Stomach (tissue), 9 donors: ENCODE results near the gene CIRBP. TPM values are rescaled to one million over a fixed set of nuclear protein-coding genes. Genes with fewer than 3 reads are reported as not detected.

ENCODE experiments used
- DNase-seq, 2 donors: peaks; one replicate each; pipeline versions ENCODE4 v3.0.0 to v3.0.0-alpha.2; 2013 to 2019
- H3K27ac ChIP-seq, 5 donors: fragments of 200-600 bp in 4 of 5; sonication (generic) in 4 of 5; one replicate each; pipeline ENCODE4 v1.5.1; 2013 to 2019; ENCODE audit warnings: mild to moderate bottlenecking in 1 of 5, moderate library complexity in 1 of 5
- H3K27me3 ChIP-seq, 3 donors: fragments of 200-600 bp; sonication (generic); one replicate each; pipeline ENCODE4 v1.5.1; 2017 to 2019; ENCODE audit warnings: mixed run types in 1 of 3
- H3K36me3 ChIP-seq, 4 donors: fragments of 200-600 bp; sonication (generic); 1 replicate in 3 of 4; 2 replicates in 1 of 4; pipeline ENCODE4 v1.5.1; 2016 to 2019
- H3K4me1 ChIP-seq, 4 donors: fragments of 200-600 bp; sonication (generic); one replicate each; pipeline ENCODE4 v1.5.1; 2016 to 2019
- H3K4me3 ChIP-seq, 4 donors: fragments of 200-600 bp; sonication (generic) in 3 of 4; one replicate each; pipeline ENCODE4 v1.5.1; 2016 to 2019; ENCODE audit warnings: mild to moderate bottlenecking in 1 of 4
- H3K9me3 ChIP-seq, 4 donors: fragments of 200-600 bp; sonication (generic); one replicate each; pipeline ENCODE4 v1.5.1; 2016 to 2019
- CTCF ChIP-seq, 7 experiments: fragments of 450-650 bp in 4 of 7; fragments of 200-600 bp in 3 of 7; sonication (generic) in 3 of 7; IDR thresholded peaks; one replicate each; pipeline ENCODE4 v1.5.1; 2016 to 2019; ENCODE audit warnings: antibody characterized with exemption in 7 of 7, control low read depth in 2 of 7, mild to moderate bottlenecking in 1 of 7
- EP300 ChIP-seq: sonication (generic); formaldehyde crosslinking; IDR thresholded peaks from one replicate; pipeline ENCODE4 v1.6.1; 2017; ENCODE audit warnings: antibody characterized with exemption
- POLR2A ChIP-seq, 4 donors: fragments of 450-650 bp; IDR thresholded peaks; one replicate each; pipeline ENCODE4 v1.6.1; 2016; ENCODE audit warnings: antibody characterized with exemption in 4 of 4, control low read depth in 2 of 4, mild to moderate bottlenecking in 1 of 4, moderate library complexity in 1 of 4
- POLR2AphosphoS5 ChIP-seq, 3 donors: sonication (generic); formaldehyde crosslinking; IDR thresholded peaks; one replicate each; pipeline ENCODE4 v1.6.1; 2016; ENCODE audit warnings: antibody characterized with exemption in 3 of 3
- WGBS, 5 donors: extraction: QIAGEN DNeasy Blood & Tissue Kit in 3 of 5; methylation state at CpG; one replicate each; pipeline versions ENCODE4 v1.1.5 to v1.1.7; 2013 to 2018; 5-methylcytosine and 5-hydroxymethylcytosine counted together
- intact Hi-C: fragments of 100-400 bp; cut with DNase I; formaldehyde crosslinking; loops from one replicate; pipeline ENCODE4 v1.15.1; 2023; ENCODE audit warnings: low total_unique reads
- polyA plus RNA-seq, 3 donors: library from polyadenylated mRNA; stranded (reverse); fragments of 200-250 nt; gene quantifications; one replicate each; pipeline ENCODE4 v1.2.3, GENCODE V29; 2013
- total RNA-seq, 5 donors: library from RNA; depleted of rRNA; stranded (reverse); fragments of >200 nt; gene quantifications; one replicate each; pipeline versions ENCODE4 v1.1.0 to v1.2.3, GENCODE V29; 2014 to 2016
- donor health status: healthy with polysubstance abuse.
- donor health status: Bipolar disorder and iron deficiency.
- donor health status: healthy.

CIRBP gene
- total and polyA plus RNA-seq, 8 donors: 250 to 686 (median 356) TPM

DNA sequence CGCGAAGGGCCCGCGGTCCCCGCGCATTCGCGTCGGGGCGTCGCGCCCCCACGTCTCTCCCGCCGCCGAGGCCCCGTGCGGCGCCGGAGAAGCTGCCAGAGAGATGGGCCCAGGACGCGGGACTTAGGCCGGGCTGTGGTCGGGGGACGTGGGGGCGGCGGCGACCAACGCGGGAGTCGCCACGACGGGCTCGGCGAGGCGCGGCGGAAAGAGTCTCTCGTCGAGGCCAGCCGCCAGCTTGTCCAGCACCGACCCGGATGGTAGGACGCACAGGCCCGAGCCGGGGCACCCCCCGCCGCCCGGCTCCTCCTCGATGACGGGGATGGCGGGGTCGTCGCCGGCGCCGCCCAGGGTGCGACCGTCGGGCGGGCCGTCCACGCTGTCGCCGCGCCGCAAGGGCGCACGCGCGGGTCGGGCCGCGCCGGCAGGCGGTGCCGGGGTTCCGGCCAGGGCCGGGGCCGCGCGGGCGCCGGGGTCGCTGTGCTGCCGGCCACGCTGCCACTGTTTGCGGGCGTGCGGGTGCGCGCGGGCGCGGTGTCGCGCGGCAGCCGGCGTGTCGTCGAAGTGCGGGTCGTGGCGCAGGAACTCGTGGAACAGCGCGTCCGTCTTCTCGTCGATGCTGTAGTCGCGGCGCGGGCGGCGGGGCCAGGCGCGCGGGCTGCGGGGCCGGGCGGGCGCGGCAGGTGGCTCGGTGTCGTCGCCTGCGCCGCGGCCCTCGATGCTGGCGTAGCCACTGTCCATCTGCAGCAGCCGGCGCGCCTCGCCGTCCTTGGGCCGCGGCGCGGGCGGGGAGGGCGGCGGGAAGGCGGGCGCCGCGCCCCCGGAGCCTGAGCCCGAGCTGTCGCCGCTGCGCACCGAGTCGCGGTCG is 39.8 kb upstream of the CIRBP start:
- H3K9me3 ChIP-seq: no peaks in the 10 kb centered on the region
- TF ChIP-seq EP300: no peak
- TF ChIP-seq POLR2AphosphoS5 (IDR thresholded peaks at IDR 0.05): no peak
- no peak for TF ChIP-seq CTCF (IDR thresholded peaks at IDR 0.05)
- no peak for TF ChIP-seq POLR2A (IDR thresholded peaks at IDR 0.05)
- H3K4me3 ChIP-seq: no peak overlapping the region
- 89 to 97% (median 93%) methylated on average over 33 to 158 of the region's 158 CpGs for WGBS, 5 donors
- H3K27ac ChIP-seq: no peak overlapping the region
- intact Hi-C loops: no loop called here
- DNase-seq: no peak
- H3K36me3 ChIP-seq: peaks cover 20 to 42% (median 42%) of the 10 kb centered on the region in 4 donors
- peaks cover 30 to 55% (median 46%) of the 10 kb centered on the region in 4 donors for H3K4me1 ChIP-seq
- H3K27me3 ChIP-seq: no peaks in the 10 kb centered on the region

GRCh38 chr19:1229924-1230782 is 39.0 kb upstream of the CIRBP start:
- intact Hi-C loops: no loop called here
- Histone ChIP-seq H3K27me3 (peaks cover 0 to under 1% (median 0%) of the 10 kb centered on the region in 3 donors), H3K4me1 (peaks cover 30 to 60% (median 48%) of the 10 kb centered on the region in 4 donors), H3K4me3 (no peak overlapping the region), H3K9me3 (no peaks in the 10 kb centered on the region), H3K27ac (no peak overlapping the region), H3K36me3 (peaks cover 20 to 38% (median 33%) of the 10 kb centered on the region in 4 donors)
- DNase-seq: no peak
- WGBS, 5 donors: 72 to 86% (median 76%) methylated on average over 37 to 61 of the region's 61 CpGs; no CpG with 5 or more reads in 1 of the 5 donors
- no peak for TF ChIP-seq EP300
- no peak for TF ChIP-seq POLR2A (IDR thresholded peaks at IDR 0.05)

DNA sequence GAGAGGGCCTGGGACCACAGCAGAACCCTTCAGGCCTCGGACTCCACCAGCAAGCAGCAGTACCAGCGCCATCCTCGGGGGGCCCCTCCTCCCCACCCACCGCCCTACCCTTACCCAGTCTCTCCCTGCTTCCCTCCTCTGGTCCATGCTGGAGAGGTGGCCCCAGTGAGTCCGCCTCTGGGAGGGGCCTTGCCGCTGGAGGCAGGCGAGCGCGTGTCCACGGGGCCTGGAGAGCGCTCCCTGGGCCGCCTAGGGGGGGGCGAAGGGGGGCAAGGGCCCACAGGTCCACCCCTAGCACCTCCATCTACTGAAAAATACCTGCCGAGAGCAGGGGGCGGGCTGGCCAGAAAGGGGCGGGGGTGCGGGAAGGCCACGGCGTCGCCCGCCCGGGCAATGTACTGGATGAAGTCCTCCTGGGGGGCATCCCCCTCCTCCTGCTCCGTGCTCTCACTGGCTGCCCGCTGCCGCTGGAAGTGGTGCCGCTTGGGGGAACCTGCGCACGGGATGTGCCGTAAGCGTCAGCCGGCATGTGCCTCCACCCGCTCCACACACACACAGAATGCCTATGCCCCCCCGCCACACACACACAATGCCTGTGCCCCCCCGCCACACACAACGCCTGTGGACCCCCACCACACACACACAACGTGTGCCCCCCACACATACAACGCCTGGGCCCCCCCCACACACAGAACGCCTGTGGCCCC is 38.2 kb upstream of the CIRBP start:
- H3K36me3 ChIP-seq: peaks cover 15 to 32% (median 25%) of the 10 kb centered on the region in 4 donors
- peak in 1 of 2 donors; percentile 69 for DNase-seq
- H3K9me3 ChIP-seq: no peaks in the 10 kb centered on the region
- H3K4me3 ChIP-seq: no peak overlapping the region
- peak overlapping the region in 2 of 5 donors; percentile 0 to 66 for H3K27ac ChIP-seq
- H3K4me1 ChIP-seq: peaks cover 30 to 60% (median 48%) of the 10 kb centered on the region in 4 donors
- 66 to 76% (median 67%) methylated on average over 17 to 38 of the region's 38 CpGs for WGBS, 5 donors
- TF ChIP-seq POLR2A (IDR thresholded peaks at IDR 0.05) (no peak), POLR2AphosphoS5 (IDR thresholded peaks at IDR 0.05) (no peak), CTCF (IDR thresholded peaks at IDR 0.05) (no peak), EP300 (no peak)
- intact Hi-C loops: no loop called here
- H3K27me3 ChIP-seq: peaks cover 0 to 8% (median 0%) of the 10 kb centered on the region in 3 donors

- Histone ChIP-seq H3K36me3 (peaks cover 6 to 21% (median 15%) of the 10 kb centered on the region in 4 donors), H3K27ac (peak overlapping the region; percentile 16 to 74 (median 59))
These were observed 37.1 kb upstream of the CIRBP start for GRCh38 chr19:1231729-1232637.

More at GRCh38 chr19:1231729-1232637, 37.1 kb upstream of the CIRBP start:
- Histone ChIP-seq H3K4me3 (no peak overlapping the region), H3K9me3 (no peaks in the 10 kb centered on the region), H3K4me1 (peaks cover 38 to 66% (median 57%) of the 10 kb centered on the region in 4 donors), H3K27me3 (peaks cover 0 to 19% (median 5%) of the 10 kb centered on the region in 3 donors)
- no peak for TF ChIP-seq POLR2A (IDR thresholded peaks at IDR 0.05)
- TF ChIP-seq CTCF (IDR thresholded peaks at IDR 0.05): no peak
- peak in 2 of 3 donors; percentile 24 to 63 for TF ChIP-seq POLR2AphosphoS5 (IDR thresholded peaks at IDR 0.05)
- no peak for TF ChIP-seq EP300
- DNase-seq: peak; percentile 65 to 79
- intact Hi-C loops: no loop called here
- WGBS, 5 donors: 42 to 58% (median 52%) methylated on average over 13 to 15 of the region's 15 CpGs
